CD4-positive, alpha-beta T cell treated with Interferon alpha-2 for 1 hour (primary cell): Measurements from ENCODE around the gene DEFB124.
A peak's percentile ranks its signal among the peaks of the same experiment; 100 is the strongest.
"Not testable (repeated sequence)": the region's sequence is repeated elsewhere in the genome, so short reads cannot be mapped to it uniquely, and the experiment has no call there.

Experiments used
- DNase-seq, 2 donors: peaks; one replicate each; pipeline ENCODE4 v3.0.0-alpha.2; 2020 to 2022

DEFB124 gene

DNA sequence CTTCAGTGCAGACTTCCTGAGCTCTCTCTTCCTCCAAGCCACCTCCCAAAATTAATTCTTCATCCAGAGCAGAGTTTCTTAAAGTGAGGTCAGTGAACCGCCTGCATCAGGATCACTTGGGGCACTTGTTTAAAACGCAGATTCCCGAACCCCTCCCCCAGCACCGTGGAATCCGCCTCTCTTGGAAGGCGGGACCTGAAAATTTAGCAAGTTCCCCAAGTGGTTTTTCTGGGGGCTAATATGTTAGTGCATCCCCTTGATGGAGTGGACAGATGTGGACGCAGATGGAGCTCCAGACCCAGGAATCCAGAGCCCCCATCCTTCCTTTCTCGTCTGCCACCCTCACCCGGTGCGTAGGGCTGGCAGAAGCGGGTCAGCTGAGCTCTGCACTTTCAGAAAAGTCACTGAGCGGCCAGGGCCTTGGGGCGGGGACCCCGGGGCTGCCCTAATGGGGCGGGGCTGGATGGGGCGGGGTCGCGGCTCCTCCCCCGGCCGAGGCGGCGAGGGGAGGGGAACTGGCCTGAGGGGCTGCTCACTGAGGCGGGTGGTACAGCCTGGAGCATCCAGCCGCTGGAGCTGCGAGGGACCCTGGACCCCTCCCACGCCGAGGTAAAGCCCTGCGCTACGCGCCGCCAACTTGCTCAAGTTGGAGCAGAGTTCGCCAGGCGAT is at the start of gene DEFB124, which contains the start of gene REM1:
Gene DEFB124, minus strand, starts transcription at position 370 of the 670 bp plus-strand sequence. CDS start 2,114 bp downstream, outside the sequence.
Gene REM1, plus strand, starts transcription at position 531 of the 670 bp plus-strand sequence. CDS start 1,158 bp downstream, outside the sequence.
- DNase-seq: no peak

DNA sequence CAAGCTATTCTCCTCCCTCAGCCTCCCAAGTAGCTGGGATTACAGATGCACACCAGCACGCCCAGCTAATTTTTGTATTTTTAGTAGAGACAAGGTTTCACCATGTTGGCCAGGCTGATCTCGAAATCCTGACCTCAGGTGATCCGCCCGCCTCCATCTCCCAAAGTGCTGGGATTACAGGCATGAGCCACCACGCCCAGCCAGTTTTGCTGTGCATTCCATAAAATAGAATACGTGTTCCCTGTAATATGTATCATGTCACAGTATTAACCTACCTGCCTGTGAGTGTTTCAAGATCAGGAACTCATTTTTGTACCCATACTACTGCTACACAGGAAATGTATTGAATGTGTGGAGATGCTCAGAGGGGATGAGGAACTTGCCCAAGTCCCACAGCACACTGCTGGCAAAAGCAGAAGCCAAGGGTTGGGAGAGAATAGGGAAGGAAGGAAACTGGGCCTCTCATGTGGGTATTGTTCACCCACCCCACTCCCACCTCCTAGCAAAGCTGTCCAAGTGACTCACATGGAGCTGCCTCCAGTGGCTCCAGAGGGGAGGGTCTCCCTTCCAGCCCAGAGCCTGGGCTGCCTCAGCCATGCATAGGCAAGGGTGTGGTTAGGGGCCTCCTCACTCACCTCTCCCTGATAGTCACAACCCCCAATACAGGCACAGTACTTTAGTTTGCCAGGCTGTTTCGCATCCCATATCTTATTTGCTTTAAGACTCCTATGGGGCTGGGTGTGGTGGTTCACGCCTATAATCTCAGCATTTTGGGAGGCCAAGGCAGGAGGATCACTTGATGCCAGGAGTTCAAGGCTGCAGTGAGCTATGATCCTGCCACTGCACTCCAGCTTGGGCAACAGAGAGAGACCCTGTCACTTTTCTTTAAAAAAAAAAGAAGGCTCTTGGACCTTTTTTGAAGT is 48.7 kb upstream of the DEFB124 start:
- peak; percentile 13 to 58 for DNase-seq

- DNase-seq: no peak
Measured at GRCh38 chr20:31522731-31523130, 47.8 kb upstream of the DEFB124 start.

DNA sequence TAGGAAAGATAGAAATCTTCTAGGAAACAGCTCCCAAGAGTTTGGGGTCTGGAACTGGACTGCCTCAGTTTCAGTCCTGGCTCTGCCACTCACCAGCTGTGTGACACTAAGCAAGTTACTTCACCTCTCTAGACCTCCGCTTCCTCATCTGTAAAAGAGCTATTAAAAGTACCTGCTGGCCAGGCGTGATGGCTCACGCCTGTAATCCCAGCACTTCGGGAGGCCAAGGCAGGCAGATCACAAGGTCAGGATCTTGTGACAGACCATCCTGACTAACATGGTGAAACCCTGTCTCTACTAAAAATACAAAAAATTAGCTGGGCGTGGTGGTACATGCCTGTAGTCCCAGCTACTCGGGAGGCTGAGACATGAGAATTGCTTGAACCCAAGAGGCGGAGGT is 46.3 kb upstream of the DEFB124 start:
- not testable (repeated sequence) for DNase-seq

- no peak for DNase-seq
Measured at GRCh38 chr20:31517373-31517772, 42.4 kb upstream of the DEFB124 start.

DNA sequence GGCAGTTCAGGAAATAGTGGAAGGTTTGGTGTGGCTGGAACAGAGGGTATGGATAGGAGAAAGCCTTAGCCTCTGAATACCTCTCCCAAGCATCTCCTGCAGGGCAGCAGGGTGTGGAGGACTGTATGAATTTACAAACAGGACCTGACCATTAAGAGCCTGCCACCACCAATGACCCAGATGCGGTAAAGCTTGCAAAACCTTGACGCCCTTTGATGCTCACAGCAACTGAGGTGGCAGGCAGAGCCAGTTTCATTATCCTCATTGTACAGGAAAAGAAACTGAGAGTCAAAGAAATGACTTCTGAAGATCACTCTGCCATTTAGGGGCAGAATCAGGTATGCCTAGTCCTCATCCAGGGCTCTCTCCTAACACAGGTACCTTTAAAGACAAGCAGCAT is 41.7 kb upstream of the DEFB124 start:
- DNase-seq: peak; percentile 25 to 71

GRCh38 chr20:31516166-31516565 is 41.2 kb upstream of the DEFB124 start:
- no peak for DNase-seq

DNA sequence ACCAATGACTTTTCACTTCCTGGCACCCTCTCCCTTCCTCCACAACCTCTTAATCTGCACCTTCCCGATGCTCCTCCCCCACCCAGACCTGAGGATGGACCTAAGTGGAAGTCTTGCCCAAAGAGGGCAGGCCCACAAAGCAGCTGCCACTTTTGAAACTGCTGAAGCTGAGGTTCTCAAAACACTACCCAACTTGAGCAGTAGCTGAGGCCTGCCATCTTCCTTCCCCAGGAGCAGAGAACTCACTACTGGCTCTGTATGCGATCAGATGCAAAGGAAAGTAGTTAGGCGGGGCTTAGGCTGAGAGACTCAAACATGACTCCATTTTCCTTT is 40.8 kb upstream of the DEFB124 start:
- DNase-seq: peak; percentile 8 to 42

DNA sequence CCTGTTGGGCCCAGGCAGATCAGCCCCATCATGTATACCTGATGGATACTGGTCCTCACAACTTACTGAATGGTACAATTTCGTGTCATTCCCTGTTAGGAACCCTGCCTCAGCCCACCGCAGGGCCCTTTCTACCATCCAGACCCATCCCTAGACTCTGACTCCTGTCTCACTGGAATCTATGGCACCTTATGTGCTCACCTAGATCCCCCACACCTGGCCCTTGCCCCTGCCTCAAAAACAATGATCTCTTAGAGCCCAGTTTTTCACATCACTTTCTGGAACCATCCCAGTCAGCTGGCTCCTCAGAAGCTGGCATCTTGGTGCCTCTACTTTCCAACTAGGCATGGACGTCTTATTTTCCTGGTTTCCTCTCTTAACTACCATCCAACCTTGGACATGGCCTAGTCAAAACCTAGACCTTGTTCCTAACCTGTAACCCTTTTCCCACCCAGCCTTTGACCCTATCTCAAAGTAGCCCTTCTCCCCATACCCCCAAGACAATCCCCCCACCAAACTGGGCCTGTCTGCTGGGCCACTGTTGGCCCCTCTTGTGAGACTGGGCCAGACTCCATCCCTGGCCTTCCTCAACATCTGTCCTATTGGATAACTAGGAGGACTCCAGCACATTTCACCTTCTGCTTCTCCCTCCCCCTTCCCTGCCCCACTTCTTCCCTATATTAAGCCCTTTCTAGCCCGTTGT is 40.3 kb upstream of the DEFB124 start:
- no peak for DNase-seq

DNA sequence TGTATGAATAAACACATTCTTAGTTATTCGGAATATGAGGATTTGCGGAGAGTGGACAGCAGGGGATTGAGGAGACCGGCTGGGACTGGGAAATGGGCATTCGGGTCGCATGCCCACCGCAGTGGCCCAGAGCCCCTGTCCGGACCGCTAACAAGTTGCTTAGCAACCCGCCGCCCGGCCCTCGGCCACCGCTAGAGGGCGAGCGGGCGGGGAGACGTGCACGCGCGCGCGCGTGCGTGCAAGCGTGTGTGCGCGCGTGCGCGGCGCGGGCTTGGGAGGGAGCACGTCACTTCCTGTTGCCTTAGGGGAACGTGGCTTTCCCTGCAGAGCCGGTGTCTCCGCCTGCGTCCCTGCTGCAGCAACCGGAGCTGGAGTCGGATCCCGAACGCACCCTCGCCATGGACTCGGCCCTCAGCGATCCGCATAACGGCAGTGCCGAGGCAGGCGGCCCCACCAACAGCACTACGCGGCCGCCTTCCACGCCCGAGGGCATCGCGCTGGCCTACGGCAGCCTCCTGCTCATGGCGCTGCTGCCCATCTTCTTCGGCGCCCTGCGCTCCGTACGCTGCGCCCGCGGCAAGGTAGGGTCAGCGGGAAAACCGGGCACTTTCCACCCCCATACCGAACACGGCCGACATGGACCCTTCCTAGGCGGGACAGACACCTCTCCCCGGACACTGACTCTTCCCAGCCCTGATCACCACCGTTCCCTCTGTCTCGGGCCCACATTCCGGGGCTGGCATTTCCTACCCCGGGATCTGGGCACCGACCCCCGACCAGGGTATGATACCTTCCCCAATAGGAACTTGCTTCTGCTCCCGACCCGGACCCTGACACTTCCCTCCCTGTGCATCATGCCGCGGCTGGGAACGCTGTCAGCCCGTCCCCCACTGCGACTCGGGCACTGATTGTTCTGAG is 39.5 kb upstream of the DEFB124 start, which contains the start of gene HM13:
Gene HM13, plus strand, starts transcription at position 289 of the 918 bp plus-strand sequence. Its CDS starts 110 bp downstream, at position 399.
- peak; percentile 88 to 93 for DNase-seq

DNA sequence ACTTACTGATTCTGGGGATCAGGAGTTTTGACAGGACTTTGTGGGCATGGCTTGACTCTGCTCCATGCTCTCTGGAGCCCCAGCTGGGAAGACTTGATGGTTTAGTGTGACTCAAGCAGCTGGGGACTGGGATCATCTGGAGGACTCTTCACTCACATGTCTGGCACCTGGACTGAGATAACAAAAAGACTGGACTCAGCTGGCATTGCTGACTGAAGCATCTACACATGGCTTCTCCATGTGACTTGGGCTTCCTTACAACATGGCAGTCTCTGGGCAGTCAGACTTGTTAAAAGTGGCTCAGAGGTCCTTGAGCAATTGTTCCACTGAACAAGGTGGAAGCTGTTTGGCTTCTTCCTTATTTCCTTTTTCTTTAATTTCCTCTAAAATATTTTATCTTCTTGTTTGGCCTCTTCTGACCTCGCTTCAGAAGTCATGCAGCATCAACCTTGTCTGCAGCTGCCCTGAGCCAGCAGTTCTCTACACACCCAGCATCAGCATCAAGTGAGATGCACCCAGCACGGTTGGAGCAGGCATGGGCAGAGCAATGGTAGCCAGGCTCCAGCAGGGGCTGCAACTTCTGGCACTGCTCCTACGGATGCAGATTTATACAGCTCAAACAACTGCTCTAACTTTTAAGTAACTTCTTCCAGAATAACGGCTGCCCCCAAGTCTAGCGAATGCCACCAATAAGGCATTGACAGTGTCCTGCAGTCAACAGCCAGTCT is 33.8 kb upstream of the DEFB124 start:
- no peak for DNase-seq

GRCh38 chr20:31505903-31506302 is 31.0 kb upstream of the DEFB124 start:
- no peak for DNase-seq

GRCh38 chr20:31502884-31503673 is 28.2 kb upstream of the DEFB124 start:
- peak; percentile 71 to 78 for DNase-seq

DNA sequence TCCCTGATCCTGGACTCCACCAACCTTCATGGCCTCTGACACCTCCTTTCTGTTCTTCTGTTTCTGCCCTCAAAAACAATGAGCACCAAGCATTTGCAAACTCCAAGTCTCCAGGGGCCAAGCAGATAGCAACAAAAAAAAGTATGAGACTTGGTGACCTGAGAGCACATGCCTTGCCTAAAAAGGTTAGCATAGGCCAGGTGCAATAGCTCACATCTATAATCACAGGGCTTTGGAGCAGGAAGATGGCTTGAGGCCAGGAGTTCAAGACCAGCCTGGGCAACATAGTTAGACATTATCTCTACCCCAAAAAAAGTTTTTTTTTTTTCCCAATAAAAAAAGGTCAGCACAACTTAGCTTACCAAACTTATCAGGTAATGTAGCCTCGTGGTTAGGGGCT is 25.6 kb upstream of the DEFB124 start:
- DNase-seq: no peak

DNA sequence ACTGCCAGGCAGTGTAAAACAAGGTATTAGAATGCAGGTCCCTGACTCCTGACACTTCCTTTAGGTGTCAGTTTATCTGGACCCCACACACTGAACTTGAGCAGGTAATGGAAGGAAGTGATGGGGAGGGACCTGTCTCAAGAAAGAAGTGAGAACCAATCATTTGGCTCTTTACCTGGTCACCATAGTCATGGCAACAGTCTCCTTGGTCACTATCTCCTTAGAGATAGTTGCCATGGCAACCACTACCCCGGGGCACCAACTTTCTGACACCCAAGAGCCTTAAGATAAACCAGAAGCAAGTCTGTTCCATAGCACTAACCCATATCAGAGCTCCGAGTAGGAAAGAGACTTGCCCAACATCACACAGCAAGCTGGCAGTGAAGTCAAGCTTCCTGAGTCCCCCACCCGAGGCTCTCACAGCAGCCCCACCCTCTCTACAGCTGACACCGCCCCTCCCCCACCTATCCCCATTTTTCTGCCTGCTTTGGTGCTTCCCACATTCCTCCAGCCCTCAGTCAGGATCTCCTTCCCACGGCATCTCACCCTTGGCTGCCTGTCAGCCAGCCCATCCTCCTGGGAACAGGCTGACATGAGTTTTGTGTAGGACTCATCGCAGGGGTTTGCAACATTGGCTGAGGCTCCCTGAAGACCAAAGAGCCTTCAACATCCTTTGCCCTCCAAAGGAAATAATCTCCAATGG is 23.1 kb upstream of the DEFB124 start:
- no peak for DNase-seq

GRCh38 chr20:31496761-31497295 is 21.9 kb upstream of the DEFB124 start:
- no peak for DNase-seq

DNA sequence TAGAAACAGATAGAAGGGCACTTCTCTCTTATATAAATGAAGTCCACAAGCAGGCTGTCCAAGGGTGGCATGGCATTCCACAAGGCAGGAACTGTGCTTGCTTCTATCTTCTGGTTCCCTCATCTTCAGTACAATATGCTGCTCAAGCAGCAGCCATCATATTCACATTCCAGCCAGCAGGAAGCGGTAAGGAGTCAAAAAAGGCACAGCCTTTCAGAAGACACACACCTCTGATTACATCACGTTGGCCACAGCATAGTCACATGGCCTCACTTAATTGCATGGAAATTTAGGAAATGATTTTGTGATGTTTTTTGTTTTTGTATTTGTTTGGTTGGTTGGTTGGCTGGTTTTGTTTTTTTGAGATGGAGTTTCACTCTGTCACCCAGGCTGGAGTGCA is 19.2 kb upstream of the DEFB124 start:
- DNase-seq: no peak

DNA sequence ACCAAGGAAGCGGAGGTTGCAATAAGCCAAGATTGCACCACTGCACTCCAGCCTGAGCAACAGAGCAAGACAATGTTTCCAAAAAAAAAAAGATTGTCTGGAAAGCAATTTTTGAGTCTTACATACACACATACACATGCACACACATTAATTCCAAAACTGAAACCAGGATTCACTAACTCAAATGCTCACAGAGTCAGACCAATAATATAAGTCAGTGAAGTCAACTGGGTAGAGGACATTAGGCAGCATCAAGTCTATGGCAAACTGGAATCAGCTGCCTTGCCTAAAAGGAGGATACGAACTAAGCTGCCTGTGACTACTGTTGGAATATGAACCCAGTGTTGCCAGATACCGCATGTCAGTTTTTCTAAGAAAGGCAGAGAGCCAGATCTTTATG is 15.8 kb upstream of the DEFB124 start:
- no peak for DNase-seq

- DNase-seq: no peak
Measured at GRCh38 chr20:31489152-31489551, 14.2 kb upstream of the DEFB124 start.

DNA sequence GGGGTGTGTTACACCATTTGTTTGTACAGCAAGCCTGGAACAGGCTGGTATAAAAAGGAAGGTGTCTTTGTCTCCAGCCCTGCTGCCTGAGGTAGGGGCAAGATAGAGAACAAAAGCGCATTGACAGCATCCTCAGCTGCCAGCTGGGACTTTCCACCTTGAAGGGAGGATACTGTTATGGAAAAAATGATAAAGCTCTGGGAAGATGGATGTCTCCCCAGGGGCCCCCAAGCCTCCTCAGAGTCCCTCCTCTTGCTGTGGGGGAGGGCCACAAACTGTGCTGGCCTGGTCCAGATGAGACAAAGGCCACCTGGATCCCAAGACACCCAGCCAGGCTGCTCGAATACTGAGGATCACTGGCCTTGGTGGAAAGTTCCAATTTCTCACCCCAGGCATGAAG is 13.2 kb upstream of the DEFB124 start:
- no peak for DNase-seq
